ENCODE results near the gene C9orf153.

GRCh38 chr9:86241216-86241615 is 18.2 kb downstream of the C9orf153 start:
- TF ChIP-seq CTCF (IDR thresholded peaks at IDR 0.05) (no peak), POLR2A (IDR thresholded peaks at IDR 0.05) (no peak)

All from testis (tissue), 2 donors.